GM12878 (cell line): ENCODE data around the gene CDK5RAP1. TPM values are rescaled to one million over a fixed set of nuclear protein-coding genes. Genes with fewer than 3 reads are reported as not detected.

ENCODE experiments used
- ATAC-seq: fragments of 200-7000 bp; cut with Tn5 transposase; 3 replicates; pipeline ENCODE4 v1.9.1; 2020; ENCODE audit warnings: mild to moderate bottlenecking, moderate library complexity
- BruUV-seq: library from RNA; stranded (reverse); fragments of 400-500 nt; replicated peaks from 2 replicates; lab custom pipeline; 2021; lab: Mats Ljungman, UMichigan
- CTCF ChIA-PET: fragments of 300-600 bp; sonication (Branson Sonifier 250); formaldehyde crosslinking; extraction: SDS; loops from one replicate; lab custom pipeline; 2021; ENCODE audit warnings: inconsistent platforms; lab: Yijun Ruan, JAX
- POLR2A ChIA-PET: fragments of 350-600 bp; formaldehyde crosslinking; extraction: SDS; loops from one replicate; lab custom pipeline; 2021; ENCODE audit warnings: inconsistent platforms; lab: Charles Lee
- RAD21 ChIA-PET: fragments of 300-600 bp; sonication (Branson Sonifier 250); formaldehyde crosslinking; loops from one replicate; lab custom pipeline; 2023; ENCODE audit warnings: antibody characterized with exemption; ENCODE audit not compliant: unreplicated experiment; lab: Charles Lee
- SMC1A ChIA-PET: fragments of 300-600 bp; sonication (Branson Sonifier 250); formaldehyde crosslinking; loops from one replicate; lab custom pipeline; 2023; ENCODE audit not compliant: unreplicated experiment, uncharacterized antibody; lab: Charles Lee
- DNase-seq: peaks from one replicate; pipeline ENCODE4 v3.0.0-alpha.2; 2011; ENCODE audit warnings: low read depth, low spot score
- FAIRE-seq: peaks from 3 replicates; lab custom pipeline; 2011; peaks lifted over from hg19 to GRCh38; lab: Jason Lieb, UNC
- H2AFZ ChIP-seq: 2 replicates; pipeline ENCODE4 v1.6.0; 2011; ENCODE audit warnings: low read depth, low read length, control low read depth; ENCODE audit not compliant: control insufficient read depth
- H3K27ac ChIP-seq: 2 replicates; pipeline ENCODE4 v1.5.1; 2011; ENCODE audit warnings: control low read depth; ENCODE audit not compliant: control insufficient read depth, insufficient read depth
- H3K27me3 ChIP-seq, 2 experiments: replicated peaks in 1 of 2; 2 replicates each; pipeline versions ENCODE4 v1.6.0 to v1.6.1; 2011; ENCODE audit warnings: low read length in 1 of 2; ENCODE audit not compliant: control insufficient read depth in 2 of 2, insufficient read depth in 2 of 2
- H3K36me3 ChIP-seq, 2 experiments: 2 replicates each; pipeline ENCODE4 v1.5.1; 2011; ENCODE audit warnings: low read length in 1 of 2; ENCODE audit not compliant: control insufficient read depth in 2 of 2, insufficient read depth in 2 of 2
- H3K4me1 ChIP-seq: 2 replicates; pipeline ENCODE4 v1.6.1; 2011; ENCODE audit warnings: mild to moderate bottlenecking, low read length, moderate library complexity, mixed read lengths; ENCODE audit not compliant: control insufficient read depth, insufficient read depth
- H3K4me2 ChIP-seq: 2 replicates; pipeline ENCODE4 v1.6.0; 2011; ENCODE audit warnings: control low read depth; ENCODE audit not compliant: control insufficient read depth, insufficient read depth
- H3K4me3 ChIP-seq: fragments of 200-600 bp; sonication (generic); 2 replicates; pipeline ENCODE4 v1.5.1; 2016
- H3K79me2 ChIP-seq: 2 replicates; pipeline ENCODE4 v1.6.0; 2011; ENCODE audit warnings: low read length; ENCODE audit not compliant: control insufficient read depth, insufficient read depth
- H3K9ac ChIP-seq: 2 replicates; pipeline ENCODE4 v1.8.0; 2011; ENCODE audit warnings: low read length, control low read depth, mixed read lengths; ENCODE audit not compliant: control insufficient read depth, insufficient read depth
- H3K9me3 ChIP-seq: replicated peaks from 3 replicates; pipeline ENCODE4 v1.5.1; 2011; ENCODE audit warnings: mild to moderate bottlenecking, low read length; ENCODE audit not compliant: control insufficient read depth, insufficient read depth
- H4K20me1 ChIP-seq: 2 replicates; pipeline ENCODE4 v1.6.0; 2011; ENCODE audit not compliant: control insufficient read depth, insufficient read depth
- CHD2 ChIP-seq: IDR thresholded peaks from 2 replicates; pipeline ENCODE4 v1.6.1; 2011; ENCODE audit warnings: low read depth, low read length, improper control_type of control experiment, borderline replicate concordance
- MYC ChIP-seq: IDR thresholded peaks from 2 replicates; pipeline ENCODE4 v1.6.1; 2011; ENCODE audit warnings: mild to moderate bottlenecking, low read length, moderate library complexity, inconsistent platforms; ENCODE audit not compliant: insufficient read depth, insufficient replicate concordance, insufficient read length, severe bottlenecking
- NRF1 ChIP-seq: conservative IDR thresholded peaks from 2 replicates; pipeline ENCODE4 v1.6.1; 2011; ENCODE audit warnings: mild to moderate bottlenecking, low read depth, low read length, improper control_type of control experiment
- PAX5 ChIP-seq: IDR thresholded peaks from 2 replicates; pipeline ENCODE4 v1.6.1; 2011; ENCODE audit warnings: low read depth, low read length, borderline replicate concordance
- SIX5 ChIP-seq: IDR thresholded peaks from 2 replicates; pipeline ENCODE4 v1.6.1; 2011; ENCODE audit warnings: mild to moderate bottlenecking, low read depth, low read length, moderate library complexity; ENCODE audit not compliant: severe bottlenecking
- TAF1 ChIP-seq: IDR thresholded peaks from 2 replicates; pipeline ENCODE4 v1.6.1; 2011; ENCODE audit warnings: mild to moderate bottlenecking, low read depth, low read length, borderline replicate concordance
- YY1 ChIP-seq: IDR thresholded peaks from 2 replicates; pipeline ENCODE4 v1.6.1; 2011; ENCODE audit warnings: low read depth, mild to moderate bottlenecking, low read length
- WGBS: methylation state at CpG from one replicate; pipeline ENCODE4 v1.1.6; 2016; ENCODE audit warnings: low lambda C conversion rate; ENCODE audit not compliant: insufficient replicate concordance, insufficient coverage; ENCODE audit errors: missing lambda C conversion rate; 5-methylcytosine and 5-hydroxymethylcytosine counted together
- in situ Hi-C: fragments of 300-500 bp; cut with MboI; formaldehyde crosslinking; loops from 9 replicates; pipeline ENCODE4 v1.14.3; 2018; ENCODE audit warnings: mixed read lengths
- intact Hi-C: fragments of 100-400 bp; cut with micrococcal nuclease; formaldehyde crosslinking; loops from one replicate; pipeline ENCODE4 v1.14.2; 2022; ENCODE audit not compliant: unreplicated experiment
- polyA plus RNA-seq, 11 experiments: library from polyadenylated mRNA; depleted of rRNA in 4 of 11; unstranded in 6 of 11; stranded (reverse) in 5 of 11; fragments of >200 nt; fragmentation: Nextera tagmentation in 4 of 11; fragmentation: Illumina TruSeq in 1 of 11; extraction: Ambion mirVana in 4 of 11; extraction: Trizol in 1 of 11; gene quantifications; 1 replicate in 1 of 11; 2 replicates in 10 of 11; pipeline versions ENCODE4 v1.2.1 to v1.2.3, GENCODE V29; 2011 to 2016; ENCODE audit warnings: inconsistent platforms in 2 of 11, missing spikeins in 2 of 11, low read depth in 1 of 11
- total RNA-seq, 4 experiments: library from RNA; depleted of rRNA in 3 of 4; stranded (reverse); fragments of >200 nt in 3 of 4; fragmentation: Illumina TruSeq in 1 of 4; extraction: Trizol in 1 of 4; gene quantifications; 2 replicates each; pipeline versions ENCODE4 v1.2.1 to v1.2.3, GENCODE V29; 2013 to 2021
- TF ChIP-seq, protein P1 (sequence below): IDR thresholded peaks from 2 replicates; pipeline ENCODE4 v1.6.1; 2011; ENCODE audit warnings: borderline replicate concordance, low read depth, mild to moderate bottlenecking, moderate library complexity, low read length; ENCODE audit not compliant: insufficient read depth, poor library complexity, severe bottlenecking
- TF ChIP-seq, protein P2 (sequence below): fragments of 450-650 bp; formaldehyde crosslinking; IDR thresholded peaks from 2 replicates; pipeline ENCODE4 v1.5.0; 2022; ENCODE audit warnings: mild to moderate bottlenecking, missing genetic modification characterization
- TF ChIP-seq, protein P3 (sequence below): fragments of 450-650 bp; IDR thresholded peaks from 2 replicates; pipeline ENCODE4 v1.6.1; 2016; ENCODE audit warnings: mild to moderate bottlenecking

Gene CDK5RAP1
- total and polyA plus RNA-seq, 10 of the 15 experiments (the other 5 are each of a cell fraction or from before 2014, with no cell fraction given), result 30.4 to 67.6 (median 38.8) TPM

DNA sequence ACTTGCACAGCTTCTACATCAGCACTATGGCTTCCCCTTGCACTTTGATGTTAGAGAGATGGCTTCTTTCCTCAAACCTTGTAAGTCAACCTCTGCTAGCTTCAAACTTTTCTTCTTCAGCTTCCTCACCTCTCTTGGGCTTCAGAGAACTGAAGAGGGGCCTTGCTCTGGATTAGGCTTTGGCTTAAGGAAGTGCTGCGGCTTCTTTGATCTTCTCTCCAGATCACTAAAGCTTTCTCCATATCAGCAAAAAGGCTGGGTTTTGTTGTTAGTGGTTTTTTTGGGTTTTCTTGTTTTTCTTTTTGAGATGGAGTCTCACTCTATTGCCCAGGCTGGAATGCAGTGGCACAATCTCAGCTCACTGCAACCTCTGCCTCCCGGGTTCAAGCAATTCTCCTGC, 24.0 kb downstream of the CDK5RAP1 start (continued):
- TF ChIP-seq CHD2, result no peak
- TF ChIP-seq, protein P1, sequence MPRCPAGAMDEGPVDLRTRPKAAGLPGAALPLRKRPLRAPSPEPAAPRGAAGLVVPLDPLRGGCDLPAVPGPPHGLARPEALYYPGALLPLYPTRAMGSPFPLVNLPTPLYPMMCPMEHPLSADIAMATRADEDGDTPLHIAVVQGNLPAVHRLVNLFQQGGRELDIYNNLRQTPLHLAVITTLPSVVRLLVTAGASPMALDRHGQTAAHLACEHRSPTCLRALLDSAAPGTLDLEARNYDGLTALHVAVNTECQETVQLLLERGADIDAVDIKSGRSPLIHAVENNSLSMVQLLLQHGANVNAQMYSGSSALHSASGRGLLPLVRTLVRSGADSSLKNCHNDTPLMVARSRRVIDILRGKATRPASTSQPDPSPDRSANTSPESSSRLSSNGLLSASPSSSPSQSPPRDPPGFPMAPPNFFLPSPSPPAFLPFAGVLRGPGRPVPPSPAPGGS, result no peak
- no peak for TF ChIP-seq PAX5
- no peak for TF ChIP-seq MYC
- TF ChIP-seq TAF1, result no peak

DNA sequence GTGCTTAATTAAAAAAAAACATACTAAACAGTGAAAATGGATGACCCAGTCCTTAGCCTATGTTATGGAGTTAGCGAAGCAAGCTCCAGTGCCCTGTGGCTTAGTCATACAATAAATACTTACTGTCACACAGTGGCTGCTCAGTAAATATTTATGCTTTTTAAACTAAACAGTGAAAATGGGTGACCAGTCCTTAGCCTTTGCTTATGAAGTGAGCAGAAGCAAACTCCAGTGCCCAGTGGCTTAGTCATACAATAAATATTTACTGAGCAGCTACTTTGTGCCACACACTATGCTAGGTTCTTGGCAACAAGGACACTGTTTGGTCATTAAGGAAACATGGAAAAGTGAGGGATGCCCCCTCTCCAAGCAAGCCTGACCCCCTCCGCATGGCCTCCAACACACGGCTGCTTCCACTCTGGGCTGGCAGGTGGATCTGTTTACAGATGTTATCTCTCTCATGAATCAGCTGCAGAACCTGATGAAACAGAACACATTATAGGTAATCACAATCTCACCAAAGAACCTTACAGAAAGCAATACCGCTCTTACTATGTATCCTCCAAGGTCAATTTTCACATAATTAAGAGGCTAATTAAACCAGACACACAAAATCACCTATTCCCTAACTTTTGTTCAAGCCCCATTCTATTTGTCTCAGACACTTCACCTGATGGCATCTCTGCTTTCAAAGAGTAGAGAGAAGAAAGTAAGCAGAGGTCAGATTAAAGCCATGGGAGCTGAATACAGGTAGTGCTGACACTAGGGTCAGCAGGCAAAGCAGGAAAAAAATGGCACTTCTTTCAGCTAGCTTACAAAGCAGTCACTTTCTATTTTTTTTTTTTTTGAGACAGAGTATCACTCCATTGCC, 27.3 kb downstream of the CDK5RAP1 start:
- no peak overlapping the region for H3K27ac ChIP-seq
- 99% methylated on average over 4 of the region's 4 CpGs for WGBS
- H3K9ac ChIP-seq, result no peak overlapping the region
- H3K36me3 ChIP-seq, result peaks cover 5 to 6% of the 10 kb centered on the region in 2 experiments
- no TSS peak for BruUV-seq
- no peaks in the 10 kb centered on the region for H3K9me3 ChIP-seq
- no peak overlapping the region for H3K4me3 ChIP-seq
- ChIA-PET RAD21 (no interaction called here), CTCF (interaction anchor here (0.6 kb wide), 1 partner anchor 279 kb away, joined by 3 read pairs; no protein-coding TSS in a partner anchor), SMC1A (no interaction called here), POLR2A (no interaction called here)
- DNase-seq (no peak), ATAC-seq (no peak), FAIRE-seq (no peak)
- intact Hi-C loops, result no loop called here
- in situ Hi-C loops, result no loop called here
- no peak overlapping the region for H3K4me2 ChIP-seq
- no peak overlapping the region for H2AFZ ChIP-seq
- no peaks in the 10 kb centered on the region for H4K20me1 ChIP-seq
- no peaks in the 10 kb centered on the region for H3K79me2 ChIP-seq
- no peaks in the 10 kb centered on the region for H3K27me3 ChIP-seq
- no peaks in the 10 kb centered on the region; the same call in 1 of the 2 replicates for H3K4me1 ChIP-seq
- TF ChIP-seq, protein P2, sequence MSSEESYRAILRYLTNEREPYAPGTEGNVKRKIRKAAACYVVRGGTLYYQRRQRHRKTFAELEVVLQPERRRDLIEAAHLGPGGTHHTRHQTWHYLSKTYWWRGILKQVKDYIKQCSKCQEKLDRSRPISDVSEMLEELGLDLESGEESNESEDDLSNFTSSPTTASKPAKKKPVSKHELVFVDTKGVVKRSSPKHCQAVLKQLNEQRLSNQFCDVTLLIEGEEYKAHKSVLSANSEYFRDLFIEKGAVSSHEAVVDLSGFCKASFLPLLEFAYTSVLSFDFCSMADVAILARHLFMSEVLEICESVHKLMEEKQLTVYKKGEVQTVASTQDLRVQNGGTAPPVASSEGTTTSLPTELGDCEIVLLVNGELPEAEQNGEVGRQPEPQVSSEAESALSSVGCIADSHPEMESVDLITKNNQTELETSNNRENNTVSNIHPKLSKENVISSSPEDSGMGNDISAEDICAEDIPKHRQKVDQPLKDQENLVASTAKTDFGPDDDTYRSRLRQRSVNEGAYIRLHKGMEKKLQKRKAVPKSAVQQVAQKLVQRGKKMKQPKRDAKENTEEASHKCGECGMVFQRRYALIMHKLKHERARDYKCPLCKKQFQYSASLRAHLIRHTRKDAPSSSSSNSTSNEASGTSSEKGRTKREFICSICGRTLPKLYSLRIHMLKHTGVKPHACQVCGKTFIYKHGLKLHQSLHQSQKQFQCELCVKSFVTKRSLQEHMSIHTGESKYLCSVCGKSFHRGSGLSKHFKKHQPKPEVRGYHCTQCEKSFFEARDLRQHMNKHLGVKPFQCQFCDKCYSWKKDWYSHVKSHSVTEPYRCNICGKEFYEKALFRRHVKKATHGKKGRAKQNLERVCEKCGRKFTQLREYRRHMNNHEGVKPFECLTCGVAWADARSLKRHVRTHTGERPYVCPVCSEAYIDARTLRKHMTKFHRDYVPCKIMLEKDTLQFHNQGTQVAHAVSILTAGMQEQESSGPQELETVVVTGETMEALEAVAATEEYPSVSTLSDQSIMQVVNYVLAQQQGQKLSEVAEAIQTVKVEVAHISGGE, result no peak
- TF ChIP-seq CHD2 (no peak), SIX5 (no peak), NRF1 (no peak), YY1 (no peak)
- TF ChIP-seq, protein P3, sequence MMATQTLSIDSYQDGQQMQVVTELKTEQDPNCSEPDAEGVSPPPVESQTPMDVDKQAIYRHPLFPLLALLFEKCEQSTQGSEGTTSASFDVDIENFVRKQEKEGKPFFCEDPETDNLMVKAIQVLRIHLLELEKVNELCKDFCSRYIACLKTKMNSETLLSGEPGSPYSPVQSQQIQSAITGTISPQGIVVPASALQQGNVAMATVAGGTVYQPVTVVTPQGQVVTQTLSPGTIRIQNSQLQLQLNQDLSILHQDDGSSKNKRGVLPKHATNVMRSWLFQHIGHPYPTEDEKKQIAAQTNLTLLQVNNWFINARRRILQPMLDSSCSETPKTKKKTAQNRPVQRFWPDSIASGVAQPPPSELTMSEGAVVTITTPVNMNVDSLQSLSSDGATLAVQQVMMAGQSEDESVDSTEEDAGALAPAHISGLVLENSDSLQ, result no peak
